Erythroblast (primary cell): ENCODE measurements around the gene ESPN.

Experiments
- GATA1 ChIP-seq: IDR thresholded peaks from 2 replicates; pipeline ENCODE4 v1.6.1; 2011; ENCODE audit warnings: low read depth, mild to moderate bottlenecking, control low read depth, low read length, moderate library complexity
- POLR2A ChIP-seq: IDR thresholded peaks from 2 replicates; pipeline ENCODE4 v1.6.1; 2011; ENCODE audit warnings: mild to moderate bottlenecking, low read length

GRCh38 chr1:6459850-6460265 is 35.3 kb downstream of the ESPN start:
- TF ChIP-seq POLR2A (no peak), GATA1 (no peak)
